Fibroblast of lung (primary cell): Measurements from ENCODE around the gene CC2D1A. TPM values are rescaled to one million over a fixed set of nuclear protein-coding genes. Genes with fewer than 3 reads are reported as not detected.

Experiments used
- DNase-seq, 2 donors: peaks; one replicate each; pipeline versions ENCODE4 v3.0.0 to v3.0.0-alpha.2; 2010; ENCODE audit warnings: low read depth in 2 of 2
- H2AFZ ChIP-seq: 2 replicates; pipeline ENCODE4 v1.5.1; 2012; ENCODE audit warnings: low read length, control low read depth, inconsistent platforms
- H3K27ac ChIP-seq: 2 replicates; pipeline ENCODE4 v1.5.1; 2011; ENCODE audit warnings: low read length, control low read depth; ENCODE audit not compliant: insufficient read depth
- H3K27me3 ChIP-seq: 2 replicates; pipeline ENCODE4 v1.5.1; 2011; ENCODE audit warnings: mild to moderate bottlenecking, low read length; ENCODE audit not compliant: control insufficient read depth, insufficient read depth
- H3K36me3 ChIP-seq: 2 replicates; pipeline ENCODE4 v1.5.1; 2011; ENCODE audit warnings: low read length; ENCODE audit not compliant: control insufficient read depth, insufficient read depth
- H3K4me1 ChIP-seq: 2 replicates; pipeline ENCODE4 v1.5.1; 2011; ENCODE audit warnings: low read length; ENCODE audit not compliant: control insufficient read depth, insufficient read depth; ENCODE audit errors: extremely low read depth
- H3K4me2 ChIP-seq: 2 replicates; pipeline ENCODE4 v1.5.1; 2011; ENCODE audit warnings: low read length, control low read depth; ENCODE audit not compliant: insufficient read depth; ENCODE audit errors: extremely low read depth
- H3K4me3 ChIP-seq, 4 experiments: fragments of 200-600 bp in 1 of 4; sonication (generic) in 1 of 4; replicated peaks in 1 of 4; 2 replicates each; pipeline ENCODE4 v1.5.1; 2011 to 2016; ENCODE audit warnings: low read length in 4 of 4, low read depth in 3 of 4, mild to moderate bottlenecking in 3 of 4, control low read depth in 2 of 4, inconsistent platforms in 1 of 4, mixed read lengths in 1 of 4; ENCODE audit not compliant: insufficient read depth in 1 of 4; ENCODE audit errors: control extremely low read depth in 1 of 4
- H3K79me2 ChIP-seq: 2 replicates; pipeline ENCODE4 v1.5.1; 2012; ENCODE audit warnings: mild to moderate bottlenecking, low read length, inconsistent platforms; ENCODE audit not compliant: control insufficient read depth, insufficient read depth
- H3K9ac ChIP-seq: 2 replicates; pipeline ENCODE4 v1.5.1; 2011; ENCODE audit warnings: mild to moderate bottlenecking, low read length, control low read depth; ENCODE audit not compliant: insufficient read depth
- H3K9me3 ChIP-seq: 2 replicates; pipeline ENCODE4 v1.5.1; 2012; ENCODE audit warnings: low read depth, low read length; ENCODE audit not compliant: control insufficient read depth, insufficient read depth
- H4K20me1 ChIP-seq: 2 replicates; pipeline ENCODE4 v1.5.1; 2011; ENCODE audit warnings: low read length; ENCODE audit not compliant: control insufficient read depth, insufficient read depth; ENCODE audit errors: extremely low read depth
- EZH2 ChIP-seq: IDR thresholded peaks from 2 replicates; pipeline ENCODE4 v1.5.1; 2012; ENCODE audit warnings: low read length, control low read depth, mild to moderate bottlenecking; ENCODE audit errors: missing control alignments
- polyA plus RNA-seq, 2 donors: library from polyadenylated mRNA; depleted of rRNA in 1 of 2; stranded (reverse) in 1 of 2; unstranded in 1 of 2; fragments of >200 nt; gene quantifications; 2 replicates each; pipeline ENCODE4 v1.2.1, GENCODE V29; 2011 to 2012; ENCODE audit warnings: missing spikeins in 1 of 2
- total RNA-seq: library from RNA; depleted of rRNA; stranded (reverse); fragments of >200 nt; gene quantifications from 2 replicates; pipeline ENCODE4 v1.2.1, GENCODE V29; 2014
- TF ChIP-seq, protein P1 (sequence below), 2 donors: IDR thresholded peaks in 1 of 2; conservative IDR thresholded peaks in 1 of 2; 1 replicate in 1 of 2; 2 replicates in 1 of 2; pipeline ENCODE4 v1.5.1; 2011 to 2012; ENCODE audit warnings: low read length in 2 of 2, control low read depth in 1 of 2, inconsistent platforms in 1 of 2, low read depth in 1 of 2, mild to moderate bottlenecking in 1 of 2

CC2D1A gene
- total and polyA plus RNA-seq, 2 donors (not counting 1 experiment from before 2014, with no cell fraction given) = 7.0 to 10.6 TPM

DNA sequence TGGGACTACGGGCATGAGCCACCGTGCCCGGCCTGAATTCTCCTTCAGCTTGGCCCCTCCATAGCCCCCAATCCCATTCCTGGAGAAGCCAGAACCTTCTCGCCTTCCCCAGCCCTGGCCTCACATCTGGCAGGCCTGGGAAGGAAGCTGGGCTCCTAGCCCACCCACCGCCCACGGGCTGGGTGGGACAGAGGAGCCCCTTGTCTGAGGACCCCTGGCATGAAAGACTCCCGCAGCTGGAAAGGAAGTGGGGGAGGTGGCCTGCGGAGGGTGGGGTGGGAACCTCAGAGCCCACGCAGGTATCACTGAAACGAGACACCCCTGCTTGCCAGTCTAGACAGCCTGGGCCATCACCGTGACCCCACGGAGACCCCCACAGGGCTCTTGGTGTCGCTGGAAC lies 36.7 kb upstream of the CC2D1A start:
- H3K27ac ChIP-seq = no peak overlapping the region
- no peak overlapping the region for H3K4me3 ChIP-seq
- H3K4me1 ChIP-seq = no peaks in the 10 kb centered on the region
- no peaks in the 10 kb centered on the region for H3K9me3 ChIP-seq
- no peaks in the 10 kb centered on the region for H3K27me3 ChIP-seq
- no peak for DNase-seq
- H3K36me3 ChIP-seq = no peaks in the 10 kb centered on the region
- no peaks in the 10 kb centered on the region for H3K79me2 ChIP-seq
- H3K9ac ChIP-seq = no peak overlapping the region
- TF ChIP-seq EZH2 = no peak
- TF ChIP-seq, protein P1, sequence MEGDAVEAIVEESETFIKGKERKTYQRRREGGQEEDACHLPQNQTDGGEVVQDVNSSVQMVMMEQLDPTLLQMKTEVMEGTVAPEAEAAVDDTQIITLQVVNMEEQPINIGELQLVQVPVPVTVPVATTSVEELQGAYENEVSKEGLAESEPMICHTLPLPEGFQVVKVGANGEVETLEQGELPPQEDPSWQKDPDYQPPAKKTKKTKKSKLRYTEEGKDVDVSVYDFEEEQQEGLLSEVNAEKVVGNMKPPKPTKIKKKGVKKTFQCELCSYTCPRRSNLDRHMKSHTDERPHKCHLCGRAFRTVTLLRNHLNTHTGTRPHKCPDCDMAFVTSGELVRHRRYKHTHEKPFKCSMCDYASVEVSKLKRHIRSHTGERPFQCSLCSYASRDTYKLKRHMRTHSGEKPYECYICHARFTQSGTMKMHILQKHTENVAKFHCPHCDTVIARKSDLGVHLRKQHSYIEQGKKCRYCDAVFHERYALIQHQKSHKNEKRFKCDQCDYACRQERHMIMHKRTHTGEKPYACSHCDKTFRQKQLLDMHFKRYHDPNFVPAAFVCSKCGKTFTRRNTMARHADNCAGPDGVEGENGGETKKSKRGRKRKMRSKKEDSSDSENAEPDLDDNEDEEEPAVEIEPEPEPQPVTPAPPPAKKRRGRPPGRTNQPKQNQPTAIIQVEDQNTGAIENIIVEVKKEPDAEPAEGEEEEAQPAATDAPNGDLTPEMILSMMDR (conservative IDR thresholded peaks at IDR 0.05 in 1 of 2, IDR thresholded peaks at IDR 0.05 in 1 of 2; ENCODE audit: low read depth in 1 of 2, low read length in 2 of 2) = no peak
- no peaks in the 10 kb centered on the region for H4K20me1 ChIP-seq
- H3K4me2 ChIP-seq = no peak overlapping the region
- H2AFZ ChIP-seq = no peak overlapping the region

DNA sequence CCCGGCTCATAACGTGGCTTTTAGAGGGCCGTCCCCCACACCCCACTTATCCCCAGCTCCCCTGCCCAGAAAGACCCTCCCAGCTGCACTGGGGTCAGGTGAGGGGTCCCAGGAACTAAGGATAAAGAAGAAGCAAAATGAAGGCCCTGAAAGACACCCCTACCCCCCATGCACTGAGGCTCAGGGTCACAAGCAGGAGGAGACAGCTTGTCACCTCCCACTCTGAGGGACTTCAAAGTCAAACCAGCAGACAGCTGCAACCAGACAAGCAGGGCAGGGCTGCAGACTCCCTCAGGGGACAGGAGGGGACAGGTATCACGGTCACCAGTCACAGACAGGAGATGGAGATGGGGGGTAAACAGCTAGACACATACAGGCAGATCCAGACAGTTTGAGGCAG lies 35.1 kb upstream of the CC2D1A start:
- H3K36me3 ChIP-seq = no peaks in the 10 kb centered on the region
- no peak for TF ChIP-seq EZH2
- TF ChIP-seq, protein P1 (conservative IDR thresholded peaks at IDR 0.05 in 1 of 2, IDR thresholded peaks at IDR 0.05 in 1 of 2; ENCODE audit: low read depth in 1 of 2, low read length in 2 of 2) = no peak
- H4K20me1 ChIP-seq = no peaks in the 10 kb centered on the region
- H3K9me3 ChIP-seq = no peaks in the 10 kb centered on the region
- H3K4me2 ChIP-seq = no peak overlapping the region
- H3K79me2 ChIP-seq = no peaks in the 10 kb centered on the region
- no peak for DNase-seq
- H3K27me3 ChIP-seq = no peaks in the 10 kb centered on the region
- no peaks in the 10 kb centered on the region for H3K4me1 ChIP-seq
- H3K9ac ChIP-seq = no peak overlapping the region
- H3K4me3 ChIP-seq = no peak overlapping the region
- H2AFZ ChIP-seq = no peak overlapping the region
- H3K27ac ChIP-seq = no peak overlapping the region

- Histone ChIP-seq H3K9ac (no peak overlapping the region), H3K36me3 (no peaks in the 10 kb centered on the region), H4K20me1 (no peaks in the 10 kb centered on the region), H3K4me2 (no peak overlapping the region), H2AFZ (no peak overlapping the region), H3K27ac (no peak overlapping the region), H3K4me1 (no peaks in the 10 kb centered on the region), H3K79me2 (no peaks in the 10 kb centered on the region), H3K9me3 (no peaks in the 10 kb centered on the region), H3K27me3 (no peaks in the 10 kb centered on the region), H3K4me3 (peak overlapping the region in 1 of 4 experiments; percentile 45)
- TF ChIP-seq, protein P1 (conservative IDR thresholded peaks at IDR 0.05 in 1 of 2, IDR thresholded peaks at IDR 0.05 in 1 of 2; ENCODE audit: low read depth in 1 of 2, low read length in 2 of 2) = no peak
- TF ChIP-seq EZH2 = no peak
- no peak for DNase-seq
These were observed 33.7 kb upstream of the CC2D1A start for GRCh38 chr19:13872339-13872694.
